Measurements from ENCODE around the gene PABPC1L. TPM values are rescaled to one million over a fixed set of nuclear protein-coding genes. Genes with fewer than 3 reads are reported as not detected.

The PABPC1L gene
- total RNA-seq, 3 donors from 2014 or later (not counting 1 experiment from before 2014, with no cell fraction given), result 31.7 to 64.9 (median 48.1) TPM

- Histone ChIP-seq H3K27me3 (ENCODE audit: control insufficient read depth, insufficient read depth, low read length) (no peaks in the 10 kb centered on the region), H3K9me3 (ENCODE audit: control insufficient read depth, insufficient read depth, low read length) (no peaks in the 10 kb centered on the region), H3K4me1 (ENCODE audit: control insufficient read depth, insufficient read depth, low read length) (no peaks in the 10 kb centered on the region), H3K36me3 (ENCODE audit: control insufficient read depth, insufficient read depth, low read length) (peaks cover 6% of the 10 kb centered on the region), H3K4me3 (ENCODE audit: low read length) (no peak overlapping the region), H3K27ac (ENCODE audit: low read length) (no peak overlapping the region)
- no peak for DNase-seq
- Mint-ChIP-seq H3K9me3 (no peaks in the 10 kb centered on the region), H3K4me3 (no peak overlapping the region), H3K27ac (no peak overlapping the region), H3K27me3 (ENCODE audit: low read depth in 2 of 2) (no peaks in the 10 kb centered on the region), H3K4me1 (no peaks in the 10 kb centered on the region), H3K36me3 (no peaks in the 10 kb centered on the region)
- ATAC-seq, result no peak
- TF ChIP-seq, protein P1, sequence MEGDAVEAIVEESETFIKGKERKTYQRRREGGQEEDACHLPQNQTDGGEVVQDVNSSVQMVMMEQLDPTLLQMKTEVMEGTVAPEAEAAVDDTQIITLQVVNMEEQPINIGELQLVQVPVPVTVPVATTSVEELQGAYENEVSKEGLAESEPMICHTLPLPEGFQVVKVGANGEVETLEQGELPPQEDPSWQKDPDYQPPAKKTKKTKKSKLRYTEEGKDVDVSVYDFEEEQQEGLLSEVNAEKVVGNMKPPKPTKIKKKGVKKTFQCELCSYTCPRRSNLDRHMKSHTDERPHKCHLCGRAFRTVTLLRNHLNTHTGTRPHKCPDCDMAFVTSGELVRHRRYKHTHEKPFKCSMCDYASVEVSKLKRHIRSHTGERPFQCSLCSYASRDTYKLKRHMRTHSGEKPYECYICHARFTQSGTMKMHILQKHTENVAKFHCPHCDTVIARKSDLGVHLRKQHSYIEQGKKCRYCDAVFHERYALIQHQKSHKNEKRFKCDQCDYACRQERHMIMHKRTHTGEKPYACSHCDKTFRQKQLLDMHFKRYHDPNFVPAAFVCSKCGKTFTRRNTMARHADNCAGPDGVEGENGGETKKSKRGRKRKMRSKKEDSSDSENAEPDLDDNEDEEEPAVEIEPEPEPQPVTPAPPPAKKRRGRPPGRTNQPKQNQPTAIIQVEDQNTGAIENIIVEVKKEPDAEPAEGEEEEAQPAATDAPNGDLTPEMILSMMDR (IDR thresholded peaks at IDR 0.05), result no peak
- WGBS (ENCODE audit: insufficient coverage), result 86% methylated on average over 3 of the region's 3 CpGs
- intact Hi-C loops (cut with micrococcal nuclease), result no loop called here
Measured at GRCh38 chr20:44928595-44928994, 18.7 kb downstream of the PABPC1L start.

- H3K27ac ChIP-seq (ENCODE audit: low read length), result no peak overlapping the region
- H3K27me3 Mint-ChIP-seq (ENCODE audit: low read depth in 2 of 2), result no peaks in the 10 kb centered on the region
- H3K9me3 Mint-ChIP-seq, result no peaks in the 10 kb centered on the region
- TF ChIP-seq, protein P1 (IDR thresholded peaks at IDR 0.05), result no peak
- H3K27me3 ChIP-seq (ENCODE audit: control insufficient read depth, insufficient read depth, low read length), result no peaks in the 10 kb centered on the region
- DNase-seq (no peak), ATAC-seq (no peak)
- intact Hi-C loops (cut with micrococcal nuclease), result no loop called here
- no peak overlapping the region for H3K4me3 ChIP-seq (ENCODE audit: low read length)
- no peak overlapping the region for H3K4me3 Mint-ChIP-seq
- H3K27ac Mint-ChIP-seq, result no peak overlapping the region
- H3K9me3 ChIP-seq (ENCODE audit: control insufficient read depth, insufficient read depth, low read length), result no peaks in the 10 kb centered on the region
- H3K36me3 Mint-ChIP-seq, result no peaks in the 10 kb centered on the region
- peaks cover 10% of the 10 kb centered on the region for H3K36me3 ChIP-seq (ENCODE audit: control insufficient read depth, insufficient read depth, low read length)
- H3K4me1 ChIP-seq (ENCODE audit: control insufficient read depth, insufficient read depth, low read length), result no peaks in the 10 kb centered on the region
- WGBS (ENCODE audit: insufficient coverage), result 97% methylated on average over 17 of the region's 18 CpGs
- H3K4me1 Mint-ChIP-seq, result no peaks in the 10 kb centered on the region
Measured at GRCh38 chr20:44930517-44931168, 20.8 kb downstream of the PABPC1L start.

DNA sequence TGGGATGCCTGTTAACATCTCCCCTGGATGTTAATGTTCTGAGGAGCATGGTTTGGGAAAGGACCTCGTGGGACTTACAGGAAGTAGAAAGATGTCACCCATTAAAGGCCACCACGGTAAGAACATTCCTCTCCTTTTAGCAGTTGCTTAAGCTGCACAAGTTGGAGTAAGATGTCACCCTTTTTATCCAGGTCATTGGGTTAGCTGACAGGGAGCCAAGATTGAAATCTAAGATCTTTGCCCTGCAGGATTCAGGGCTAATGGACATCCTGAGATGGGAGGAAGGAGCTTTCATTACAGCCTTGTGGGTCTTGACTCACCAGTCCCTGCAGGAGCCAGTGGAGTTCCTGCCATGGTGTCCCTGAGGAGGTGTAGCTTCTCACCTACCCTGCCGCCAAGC is 22.1 kb downstream of the PABPC1L start:
- intact Hi-C loops (cut with micrococcal nuclease), result no loop called here
- Mint-ChIP-seq H3K9me3 (no peaks in the 10 kb centered on the region), H3K4me3 (no peak overlapping the region), H3K36me3 (no peaks in the 10 kb centered on the region), H3K27me3 (ENCODE audit: low read depth in 2 of 2) (no peaks in the 10 kb centered on the region), H3K27ac (no peak overlapping the region), H3K4me1 (no peaks in the 10 kb centered on the region)
- no peaks in the 10 kb centered on the region for H3K9me3 ChIP-seq (ENCODE audit: control insufficient read depth, insufficient read depth, low read length)
- H3K4me3 ChIP-seq (ENCODE audit: low read length), result no peak overlapping the region
- DNase-seq (no peak), ATAC-seq (no peak)
- H3K27ac ChIP-seq (ENCODE audit: low read length), result no peak overlapping the region
- no peaks in the 10 kb centered on the region for H3K4me1 ChIP-seq (ENCODE audit: control insufficient read depth, insufficient read depth, low read length)
- TF ChIP-seq, protein P1 (IDR thresholded peaks at IDR 0.05), result no peak
- H3K27me3 ChIP-seq (ENCODE audit: control insufficient read depth, insufficient read depth, low read length), result no peaks in the 10 kb centered on the region
- peaks cover 15% of the 10 kb centered on the region for H3K36me3 ChIP-seq (ENCODE audit: control insufficient read depth, insufficient read depth, low read length)
- WGBS (ENCODE audit: insufficient coverage), result 91% methylated on average over 3 of the region's 3 CpGs

DNA sequence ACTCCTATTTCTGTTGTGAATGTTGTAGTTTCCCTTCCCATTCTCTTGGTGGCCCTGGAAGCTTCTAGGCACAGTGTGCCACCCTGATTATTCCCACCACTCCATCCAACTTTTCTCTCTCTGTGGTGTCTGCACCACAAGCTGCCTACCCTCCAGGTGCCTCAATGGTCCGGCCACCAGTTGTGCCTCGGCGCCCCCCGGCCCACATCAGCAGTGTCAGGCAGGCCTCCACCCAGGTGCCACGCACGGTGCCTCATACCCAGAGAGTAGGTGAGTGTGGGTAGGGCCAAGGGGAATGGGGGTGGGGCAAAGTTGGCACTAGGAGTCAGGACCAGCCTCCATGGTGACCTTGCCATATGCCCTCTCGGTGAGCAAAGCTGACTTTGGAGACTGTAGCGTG is 23.1 kb downstream of the PABPC1L start:
- no peaks in the 10 kb centered on the region for H3K27me3 ChIP-seq (ENCODE audit: control insufficient read depth, insufficient read depth, low read length)
- no peaks in the 10 kb centered on the region for H3K9me3 ChIP-seq (ENCODE audit: control insufficient read depth, insufficient read depth, low read length)
- H3K9me3 Mint-ChIP-seq, result no peaks in the 10 kb centered on the region
- TF ChIP-seq, protein P1 (IDR thresholded peaks at IDR 0.05), result no peak
- H3K36me3 ChIP-seq (ENCODE audit: control insufficient read depth, insufficient read depth, low read length), result peaks cover 18% of the 10 kb centered on the region
- no peak overlapping the region for H3K27ac Mint-ChIP-seq
- H3K27me3 Mint-ChIP-seq (ENCODE audit: low read depth in 2 of 2), result no peaks in the 10 kb centered on the region
- ATAC-seq (no peak), DNase-seq (no peak)
- 98% methylated on average over 8 of the region's 8 CpGs for WGBS (ENCODE audit: insufficient coverage)
- no peak overlapping the region for H3K4me3 Mint-ChIP-seq
- H3K27ac ChIP-seq (ENCODE audit: low read length), result no peak overlapping the region
- intact Hi-C loops (cut with micrococcal nuclease), result no loop called here
- H3K4me1 Mint-ChIP-seq, result no peaks in the 10 kb centered on the region
- H3K36me3 Mint-ChIP-seq, result no peaks in the 10 kb centered on the region
- no peaks in the 10 kb centered on the region for H3K4me1 ChIP-seq (ENCODE audit: control insufficient read depth, insufficient read depth, low read length)
- H3K4me3 ChIP-seq (ENCODE audit: low read length), result no peak overlapping the region
